Epithelial cell of proximal tubule (primary cell): Measurements from ENCODE around the gene IGF1R. TPM values are rescaled to one million over a fixed set of nuclear protein-coding genes. Genes with fewer than 3 reads are reported as not detected.

Source experiments
- DNase-seq: peaks from one replicate; pipeline ENCODE4 v3.0.0-alpha.2; 2011; ENCODE audit warnings: low read depth
- H3K4me3 ChIP-seq: 2 replicates; pipeline ENCODE4 v1.5.1; 2011; ENCODE audit warnings: low read depth, mild to moderate bottlenecking, low read length
- CTCF ChIP-seq: conservative IDR thresholded peaks from 2 replicates; pipeline ENCODE4 v1.5.1; 2012; ENCODE audit warnings: low read depth, mild to moderate bottlenecking, low read length
- total RNA-seq: library from RNA; depleted of rRNA; stranded (reverse); fragments of >200 nt; gene quantifications from 2 replicates; pipeline ENCODE4 v1.2.3, GENCODE V29; 2015

IGF1R gene
- total RNA-seq, 1 donor from 2014 or later: 14.5 TPM

- DNase-seq: no peak
- no peak for TF ChIP-seq CTCF
- H3K4me3 ChIP-seq: no peak overlapping the region
Observed at GRCh38 chr15:98813951-98814350, 165.6 kb downstream of the IGF1R start.

- TF ChIP-seq CTCF: no peak
- no peak overlapping the region for H3K4me3 ChIP-seq
- DNase-seq: no peak
Observed at GRCh38 chr15:98815207-98815606, 166.9 kb downstream of the IGF1R start.

DNA sequence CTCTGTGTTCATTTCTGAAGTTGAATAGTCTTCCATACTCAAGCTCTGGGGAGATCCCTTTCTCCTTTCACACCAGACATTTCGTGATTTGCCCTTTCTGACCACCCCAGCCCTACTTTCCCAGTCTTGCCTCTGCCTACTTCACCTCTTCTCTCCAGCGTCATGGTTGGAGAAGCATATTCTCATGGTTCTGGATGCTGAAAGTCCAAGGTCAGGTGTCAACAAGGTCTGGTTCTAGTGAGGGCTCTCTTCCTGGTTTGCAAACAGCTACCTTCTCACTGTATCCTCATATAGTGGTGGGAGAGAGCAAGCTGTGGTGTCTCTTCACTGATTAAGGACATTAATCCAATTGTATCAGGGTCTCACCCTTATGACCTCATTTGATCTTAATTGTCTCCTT lies 169.4 kb downstream of the IGF1R start:
- H3K4me3 ChIP-seq: no peak overlapping the region
- no peak for DNase-seq
- TF ChIP-seq CTCF: no peak

DNA sequence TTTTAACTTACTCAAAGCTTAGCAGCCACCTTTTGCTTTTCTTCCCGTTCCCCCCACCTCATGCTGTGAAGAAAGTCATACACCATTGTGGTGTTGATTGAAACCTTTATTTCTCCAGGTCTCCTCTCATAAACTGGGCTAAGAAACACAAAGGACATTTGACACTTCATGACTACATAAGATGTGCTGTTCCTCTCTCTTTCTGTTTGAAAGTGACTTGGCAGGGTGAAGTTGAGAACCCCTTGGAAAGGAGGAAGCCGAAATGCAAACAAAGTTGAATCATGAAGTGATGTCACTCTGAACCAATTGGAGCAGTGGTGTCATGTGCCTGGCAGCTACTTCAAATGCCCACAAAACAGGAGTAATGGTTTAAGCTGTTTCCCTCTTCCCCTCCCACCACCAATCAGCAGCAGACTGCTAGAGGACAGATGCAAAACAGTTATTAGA lies 174.7 kb downstream of the IGF1R start:
- DNase-seq: no peak
- TF ChIP-seq CTCF: no peak
- no peak overlapping the region for H3K4me3 ChIP-seq

GRCh38 chr15:98823616-98824015 lies 175.3 kb downstream of the IGF1R start:
- no peak for DNase-seq
- H3K4me3 ChIP-seq: no peak overlapping the region
- no peak for TF ChIP-seq CTCF

DNA sequence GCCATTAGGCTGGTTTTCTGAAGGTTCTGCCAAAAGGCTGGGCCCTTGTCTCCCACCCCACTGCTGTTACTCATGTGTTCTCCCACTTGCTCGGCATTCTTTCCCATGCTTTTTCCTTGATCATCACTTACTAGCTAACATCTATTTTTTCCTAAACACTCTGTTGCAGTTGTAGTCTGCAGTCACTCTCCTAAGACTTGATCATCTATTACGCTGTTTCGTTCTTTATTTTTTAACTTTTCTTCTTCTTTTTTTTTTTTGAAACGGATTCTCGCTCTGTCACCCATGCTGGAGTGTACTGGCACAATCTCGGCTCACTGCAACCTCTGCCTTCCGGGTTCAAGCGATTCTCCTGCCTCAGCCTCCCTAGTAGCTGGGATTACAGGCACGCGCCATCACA lies 176.3 kb downstream of the IGF1R start:
- no peak overlapping the region for H3K4me3 ChIP-seq
- no peak for DNase-seq
- TF ChIP-seq CTCF: no peak

GRCh38 chr15:98826658-98827057 lies 178.3 kb downstream of the IGF1R start:
- H3K4me3 ChIP-seq: no peak overlapping the region
- no peak for TF ChIP-seq CTCF
- no peak for DNase-seq
